HG02840 (cell line): Measurements from ENCODE around the gene HOXA4.

Experiments
- ATAC-seq: cut with Tn5 transposase; IDR thresholded peaks from one replicate; pipeline ENCODE4 v1.9.1; 2021; ENCODE audit warnings: mild to moderate bottlenecking, moderate library complexity, moderate number of reproducible peaks; ENCODE audit not compliant: unreplicated experiment, low FRiP score

HOXA4 gene

GRCh38 chr7:27097686-27098577 is 32.6 kb downstream of the HOXA4 start:
- ATAC-seq = no peak

GRCh38 chr7:27096768-27097514 is 33.6 kb downstream of the HOXA4 start:
- ATAC-seq = no peak

- ATAC-seq = peak; percentile 77
Measured at GRCh38 chr7:27095897-27096767, 34.4 kb downstream of the HOXA4 start, which contains the start of gene HOXA1. TSS of gene HOXA1 (minus strand) at chr7:27096000. CDS start at chr7:27095912, 88 bp downstream.

DNA sequence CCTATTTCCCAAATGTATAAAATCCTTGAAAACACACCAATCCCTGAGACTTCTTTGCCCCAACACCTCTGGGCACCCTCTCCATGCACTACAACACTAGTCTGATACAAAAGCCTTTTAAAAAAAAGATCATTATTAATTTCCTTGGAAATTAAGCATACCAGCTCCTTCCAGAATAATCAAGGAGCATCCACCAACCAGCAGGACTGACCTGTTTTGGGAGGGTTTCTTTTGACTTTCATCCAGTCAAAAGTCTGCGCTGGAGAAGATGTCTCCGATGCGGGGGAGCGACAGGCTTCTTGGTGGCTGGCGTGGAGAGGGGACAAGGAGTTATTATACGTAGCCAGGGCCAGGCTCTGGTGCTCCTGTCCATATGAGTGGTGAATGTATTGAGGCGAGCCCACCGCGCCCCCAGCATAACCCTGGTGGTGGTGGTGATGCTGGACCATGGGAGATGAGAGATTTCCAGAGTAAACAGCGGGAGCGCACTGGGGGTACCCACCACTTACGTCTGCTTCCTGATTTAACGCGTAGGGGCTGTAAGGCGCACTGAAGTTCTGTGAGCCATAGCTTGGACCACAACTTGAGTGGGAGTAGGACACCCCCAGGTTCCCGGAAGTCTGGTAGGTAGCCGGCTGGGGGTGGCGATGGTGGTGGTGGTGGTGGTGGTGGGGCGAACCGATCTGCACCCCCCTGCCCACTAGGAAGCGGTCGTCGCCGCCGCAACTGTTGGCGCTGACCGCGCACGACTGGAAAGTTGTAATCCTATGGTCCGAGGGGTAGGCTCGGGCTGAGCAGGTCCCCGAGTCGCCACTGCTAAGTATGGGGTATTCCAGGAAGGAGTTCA is 35.3 kb downstream of the HOXA4 start:
- no peak for ATAC-seq

- ATAC-seq = no peak
Measured at GRCh38 chr7:27094304-27095049, 36.1 kb downstream of the HOXA4 start.

- ATAC-seq = no peak
Measured at GRCh38 chr7:27093184-27093895, 37.2 kb downstream of the HOXA4 start.

DNA sequence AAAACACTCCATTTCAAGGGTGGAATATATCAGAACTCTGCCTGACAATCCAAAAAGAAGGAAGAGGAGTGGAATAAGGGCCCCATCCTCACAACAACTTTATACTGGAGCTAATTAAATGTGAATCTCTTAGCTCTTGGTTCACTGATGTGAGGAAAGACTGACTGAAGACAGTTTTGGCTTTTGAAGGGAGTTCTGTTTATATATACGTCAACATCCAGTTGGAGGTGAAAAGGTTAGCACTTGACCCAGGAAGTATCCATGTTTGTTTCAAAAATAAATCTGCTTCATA is 37.8 kb downstream of the HOXA4 start:
- ATAC-seq = no peak

GRCh38 chr7:27091941-27092818 is 38.4 kb downstream of the HOXA4 start:
- no peak for ATAC-seq

DNA sequence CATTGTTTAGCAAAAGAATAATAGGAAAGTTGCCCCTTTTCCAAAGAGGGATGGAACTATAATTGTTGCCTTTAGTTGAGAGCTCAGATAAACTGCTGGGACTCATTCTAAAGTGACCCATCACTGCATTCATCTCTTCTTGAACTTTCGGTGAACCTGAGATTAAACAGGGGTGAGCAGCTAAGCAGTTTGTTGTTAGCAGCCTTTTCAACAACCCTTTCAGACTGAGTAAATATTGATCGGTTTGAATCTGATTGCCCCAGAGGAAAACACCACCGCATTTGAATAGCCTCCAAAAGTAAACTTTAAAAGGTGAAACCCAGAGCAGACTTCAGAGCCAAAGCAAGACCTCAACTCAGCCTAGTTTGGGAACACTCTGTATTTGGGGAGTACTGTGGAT is 39.5 kb downstream of the HOXA4 start:
- no peak for ATAC-seq

GRCh38 chr7:27088002-27088922 is 42.3 kb downstream of the HOXA4 start:
- no peak for ATAC-seq

DNA sequence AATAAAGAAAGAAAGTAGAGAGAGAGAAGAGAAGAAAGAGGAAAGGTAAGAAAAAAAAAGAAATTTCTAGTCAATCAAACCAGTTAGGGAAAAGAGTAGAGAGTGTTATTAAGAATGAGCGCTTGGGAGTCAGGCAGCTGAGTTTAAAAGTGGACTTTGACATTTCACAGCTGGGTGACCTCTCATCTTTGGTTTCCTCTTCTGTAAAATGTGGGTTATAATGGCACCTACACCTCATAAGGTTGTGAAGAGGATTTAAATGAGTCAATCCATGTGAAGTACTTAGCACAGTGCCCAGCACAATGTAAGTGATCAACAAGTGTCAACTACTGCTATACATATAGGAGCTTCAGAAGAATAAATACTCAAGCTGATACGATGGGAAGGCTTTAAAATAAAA is 46.9 kb downstream of the HOXA4 start:
- ATAC-seq = no peak

DNA sequence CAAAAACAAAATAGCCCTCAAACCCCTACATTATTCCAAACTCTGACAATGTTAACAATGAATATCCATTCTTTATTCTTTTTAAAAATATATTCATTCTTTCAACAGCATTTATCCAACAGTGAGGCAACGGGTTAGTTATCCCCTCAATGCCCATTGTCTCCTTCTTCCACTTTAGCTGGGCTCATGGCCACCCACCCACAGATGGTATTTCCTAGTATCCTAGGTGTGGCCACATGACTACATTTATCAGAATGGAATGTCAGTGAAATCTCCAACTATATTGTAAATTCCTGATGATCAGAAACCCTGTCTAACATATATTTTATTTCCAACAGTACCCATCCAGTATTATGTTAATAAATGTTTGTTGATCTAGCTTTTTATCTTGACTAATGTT is 48.4 kb downstream of the HOXA4 start:
- ATAC-seq = no peak

- ATAC-seq = no peak
Measured at GRCh38 chr7:27080844-27081436, 49.6 kb downstream of the HOXA4 start.

DNA sequence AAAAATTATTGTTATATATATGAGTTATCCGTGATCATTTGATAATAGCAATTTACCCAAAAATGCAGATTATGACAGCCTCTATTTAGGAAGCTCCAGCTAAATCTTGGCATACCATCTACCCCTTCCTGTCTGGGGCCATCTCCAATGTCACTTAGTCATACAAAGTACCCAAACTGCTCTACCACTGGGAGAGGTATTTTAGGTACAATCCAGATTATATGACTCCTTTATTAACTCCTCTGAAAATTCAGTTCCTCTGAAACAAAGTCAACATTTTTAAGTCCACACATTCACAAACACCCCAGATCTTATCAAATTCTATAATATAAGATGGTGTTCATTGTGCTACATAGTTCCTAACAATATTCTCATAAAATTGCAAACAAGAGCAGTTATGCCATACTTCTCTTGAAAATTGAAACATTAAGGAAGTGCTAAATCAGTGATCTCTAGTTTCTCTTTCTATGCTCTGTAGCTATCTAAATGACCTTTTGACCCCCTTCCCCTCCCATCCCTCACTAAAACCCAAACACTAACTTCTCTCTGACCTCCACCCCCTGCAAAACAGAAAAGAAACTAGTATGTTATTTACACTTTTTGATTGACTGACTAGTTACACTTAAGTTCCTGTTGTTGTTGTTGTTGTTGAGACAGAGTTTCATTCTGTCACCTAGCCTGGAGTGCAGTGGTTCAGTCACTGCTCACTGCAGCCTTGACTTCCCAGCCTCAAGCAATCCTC is 51.2 kb downstream of the HOXA4 start:
- ATAC-seq = no peak

- no peak for ATAC-seq
Measured at GRCh38 chr7:27078616-27079233, 51.8 kb downstream of the HOXA4 start.
